Stimulated activated naive CD8-positive, alpha-beta T cell treated with anti-CD3 and anti-CD28 coated beads, Interleukin-15, Interleukin-2, amounts not matched to agents 100 ng/mL and 50 ng/mL, for 24 hours (primary cell): ENCODE measurements around the gene PLEKHM3.
A peak's percentile ranks its signal among the peaks of the same experiment; 100 is the strongest.

Source experiments
- H3K27ac Mint-ChIP-seq: one replicate; pipeline ENCODE4 v1.8.0; 2021; ENCODE audit warnings: mild to moderate bottlenecking, mixed read lengths
- H3K27me3 Mint-ChIP-seq: one replicate; pipeline ENCODE4 v1.8.0; 2021; ENCODE audit warnings: mixed read lengths
- H3K36me3 Mint-ChIP-seq: one replicate; pipeline ENCODE4 v1.8.0; 2021; ENCODE audit warnings: low read depth, mixed read lengths
- H3K4me1 Mint-ChIP-seq: one replicate; pipeline ENCODE4 v1.8.0; 2021; ENCODE audit warnings: low read depth, mixed read lengths
- H3K4me3 Mint-ChIP-seq: one replicate; pipeline ENCODE4 v1.8.0; 2021; ENCODE audit warnings: mild to moderate bottlenecking, mixed read lengths
- H3K9me3 Mint-ChIP-seq: one replicate; pipeline ENCODE4 v1.8.0; 2021; ENCODE audit warnings: mixed read lengths

The PLEKHM3 gene

GRCh38 chr2:207868855-207869596, 156.3 kb downstream of the PLEKHM3 start:
- peaks cover 3% of the 10 kb centered on the region for H3K4me1 Mint-ChIP-seq
- no peaks in the 10 kb centered on the region for H3K9me3 Mint-ChIP-seq
- no peaks in the 10 kb centered on the region for H3K27me3 Mint-ChIP-seq
- no peak overlapping the region for H3K4me3 Mint-ChIP-seq
- H3K27ac Mint-ChIP-seq: no peak overlapping the region
- no peaks in the 10 kb centered on the region for H3K36me3 Mint-ChIP-seq

- no peaks in the 10 kb centered on the region for H3K9me3 Mint-ChIP-seq
- peaks cover 3% of the 10 kb centered on the region for H3K4me1 Mint-ChIP-seq
- no peak overlapping the region for H3K27ac Mint-ChIP-seq
- H3K36me3 Mint-ChIP-seq: no peaks in the 10 kb centered on the region
- H3K4me3 Mint-ChIP-seq: no peak overlapping the region
- H3K27me3 Mint-ChIP-seq: no peaks in the 10 kb centered on the region
Observed at GRCh38 chr2:207867905-207868304, 157.4 kb downstream of the PLEKHM3 start.

GRCh38 chr2:207867056-207867455, 158.3 kb downstream of the PLEKHM3 start:
- Mint-ChIP-seq H3K36me3 (no peaks in the 10 kb centered on the region), H3K4me1 (peaks cover 3% of the 10 kb centered on the region), H3K27me3 (no peaks in the 10 kb centered on the region), H3K9me3 (no peaks in the 10 kb centered on the region), H3K27ac (no peak overlapping the region), H3K4me3 (no peak overlapping the region)

DNA sequence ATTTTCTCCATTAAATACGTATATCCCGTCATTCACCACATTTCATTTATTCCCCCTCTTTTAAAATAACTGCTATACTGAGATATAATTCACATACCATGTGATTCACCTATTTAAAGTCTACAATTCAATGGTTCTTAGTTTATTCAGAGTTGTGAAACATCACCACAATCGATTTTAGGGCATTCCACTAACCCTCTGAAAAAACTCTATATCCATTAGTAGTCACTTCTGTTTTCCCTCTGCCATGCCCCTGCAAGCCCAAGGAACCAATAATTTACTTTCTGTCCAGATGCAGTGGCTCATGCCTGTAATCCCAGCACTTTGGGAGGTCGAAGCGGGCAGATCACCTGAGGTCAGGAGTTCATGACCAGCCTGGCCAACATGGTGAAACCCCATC, 160.1 kb downstream of the PLEKHM3 start:
- H3K4me3 Mint-ChIP-seq: no peak overlapping the region
- no peaks in the 10 kb centered on the region for H3K9me3 Mint-ChIP-seq
- H3K4me1 Mint-ChIP-seq: peaks cover 3% of the 10 kb centered on the region
- no peaks in the 10 kb centered on the region for H3K27me3 Mint-ChIP-seq
- no peak overlapping the region for H3K27ac Mint-ChIP-seq
- H3K36me3 Mint-ChIP-seq: peaks cover 6% of the 10 kb centered on the region

DNA sequence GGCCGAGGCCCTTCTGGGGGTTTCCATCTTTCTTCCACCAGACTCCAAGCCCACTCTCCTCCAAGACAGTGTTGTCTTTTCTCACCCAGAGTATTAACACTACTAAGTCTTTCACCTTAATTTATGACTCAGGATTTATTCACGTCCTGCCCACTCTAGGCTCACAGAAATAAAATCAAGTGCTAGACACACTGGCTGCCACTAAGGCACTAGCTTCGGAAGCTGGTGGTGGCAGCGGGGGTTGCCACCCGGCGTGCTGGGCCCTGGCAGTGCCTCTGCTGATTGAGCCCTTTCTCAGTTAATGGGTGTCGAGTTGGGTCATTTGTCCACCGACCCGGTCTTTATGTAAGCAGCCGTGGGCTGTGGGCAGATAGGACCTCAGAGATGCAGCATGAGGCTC, 162.0 kb downstream of the PLEKHM3 start:
- H3K36me3 Mint-ChIP-seq: peaks cover 11% of the 10 kb centered on the region
- no peak overlapping the region for H3K4me3 Mint-ChIP-seq

GRCh38 chr2:207861789-207862188, 163.5 kb downstream of the PLEKHM3 start:
- H3K4me3 Mint-ChIP-seq: no peak overlapping the region
- H3K9me3 Mint-ChIP-seq: no peaks in the 10 kb centered on the region
- H3K4me1 Mint-ChIP-seq: no peaks in the 10 kb centered on the region
- peaks cover 14% of the 10 kb centered on the region for H3K36me3 Mint-ChIP-seq
- H3K27ac Mint-ChIP-seq: no peak overlapping the region
- H3K27me3 Mint-ChIP-seq: no peaks in the 10 kb centered on the region

More for the DNA sequence above, 162.0 kb downstream of the PLEKHM3 start:
- Mint-ChIP-seq H3K4me1 (no peaks in the 10 kb centered on the region), H3K9me3 (no peaks in the 10 kb centered on the region), H3K27me3 (no peaks in the 10 kb centered on the region), H3K27ac (no peak overlapping the region)

GRCh38 chr2:207860685-207861084, 164.6 kb downstream of the PLEKHM3 start:
- H3K4me3 Mint-ChIP-seq: no peak overlapping the region
- peaks cover 14% of the 10 kb centered on the region for H3K36me3 Mint-ChIP-seq
- H3K27ac Mint-ChIP-seq: peak overlapping the region; percentile 23
- H3K27me3 Mint-ChIP-seq: no peaks in the 10 kb centered on the region
- H3K9me3 Mint-ChIP-seq: no peaks in the 10 kb centered on the region
- H3K4me1 Mint-ChIP-seq: no peaks in the 10 kb centered on the region

DNA sequence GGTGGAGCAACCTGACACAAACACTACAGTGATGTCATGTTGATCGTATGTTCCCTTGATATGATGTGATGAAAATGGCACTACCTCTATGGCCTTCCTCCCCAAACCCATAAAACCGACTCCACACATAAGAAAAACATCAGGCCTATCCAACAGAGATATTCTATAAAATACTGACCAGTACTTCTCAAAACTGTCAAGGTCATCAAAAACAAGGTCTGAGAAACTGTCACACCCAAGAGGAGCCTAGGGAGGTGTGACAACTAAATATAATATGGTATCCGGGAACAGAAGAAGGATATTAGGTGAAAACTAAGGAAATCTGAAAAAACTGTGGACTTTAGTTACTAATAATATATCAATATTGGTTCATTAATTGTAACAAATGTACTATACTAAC, 169.7 kb downstream of the PLEKHM3 start:
- no peaks in the 10 kb centered on the region for H3K9me3 Mint-ChIP-seq
- H3K27me3 Mint-ChIP-seq: no peaks in the 10 kb centered on the region
- H3K27ac Mint-ChIP-seq: no peak overlapping the region
- no peak overlapping the region for H3K4me3 Mint-ChIP-seq
- no peaks in the 10 kb centered on the region for H3K4me1 Mint-ChIP-seq
- peaks cover 16% of the 10 kb centered on the region for H3K36me3 Mint-ChIP-seq

GRCh38 chr2:207854484-207855440, 170.6 kb downstream of the PLEKHM3 start:
- H3K27me3 Mint-ChIP-seq: no peaks in the 10 kb centered on the region
- no peak overlapping the region for H3K4me3 Mint-ChIP-seq
- no peaks in the 10 kb centered on the region for H3K9me3 Mint-ChIP-seq
- H3K27ac Mint-ChIP-seq: no peak overlapping the region
- H3K4me1 Mint-ChIP-seq: no peaks in the 10 kb centered on the region
- H3K36me3 Mint-ChIP-seq: peaks cover 12% of the 10 kb centered on the region

- H3K27ac Mint-ChIP-seq: no peak overlapping the region
- no peaks in the 10 kb centered on the region for H3K27me3 Mint-ChIP-seq
- H3K4me1 Mint-ChIP-seq: peaks cover 4% of the 10 kb centered on the region
- H3K9me3 Mint-ChIP-seq: no peaks in the 10 kb centered on the region
- H3K4me3 Mint-ChIP-seq: no peak overlapping the region
- peaks cover 13% of the 10 kb centered on the region for H3K36me3 Mint-ChIP-seq
Observed at GRCh38 chr2:207852791-207853190, 172.5 kb downstream of the PLEKHM3 start.

DNA sequence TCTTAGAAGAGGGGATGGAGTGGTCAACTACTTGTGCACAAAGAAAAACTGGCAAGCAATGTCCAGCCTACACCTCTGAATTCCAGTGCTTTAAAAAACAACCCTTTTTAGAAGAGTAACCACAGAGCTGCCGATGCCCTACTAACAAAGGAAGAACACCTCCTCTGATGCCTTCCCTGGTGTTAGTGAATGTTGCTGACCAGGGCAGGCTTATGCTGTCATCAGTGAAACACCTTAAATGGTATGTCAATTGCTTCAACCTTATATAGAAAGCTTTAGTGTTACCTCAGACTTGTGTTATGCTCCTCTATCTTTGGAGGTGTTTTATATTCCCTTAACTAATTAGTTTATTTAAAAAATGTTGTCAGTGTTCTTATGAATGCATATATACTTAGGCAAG, 175.9 kb downstream of the PLEKHM3 start:
- no peaks in the 10 kb centered on the region for H3K27me3 Mint-ChIP-seq
- peaks cover 7% of the 10 kb centered on the region for H3K4me1 Mint-ChIP-seq
- H3K9me3 Mint-ChIP-seq: no peaks in the 10 kb centered on the region
- H3K36me3 Mint-ChIP-seq: peaks cover 10% of the 10 kb centered on the region
- H3K4me3 Mint-ChIP-seq: no peak overlapping the region
- no peak overlapping the region for H3K27ac Mint-ChIP-seq

DNA sequence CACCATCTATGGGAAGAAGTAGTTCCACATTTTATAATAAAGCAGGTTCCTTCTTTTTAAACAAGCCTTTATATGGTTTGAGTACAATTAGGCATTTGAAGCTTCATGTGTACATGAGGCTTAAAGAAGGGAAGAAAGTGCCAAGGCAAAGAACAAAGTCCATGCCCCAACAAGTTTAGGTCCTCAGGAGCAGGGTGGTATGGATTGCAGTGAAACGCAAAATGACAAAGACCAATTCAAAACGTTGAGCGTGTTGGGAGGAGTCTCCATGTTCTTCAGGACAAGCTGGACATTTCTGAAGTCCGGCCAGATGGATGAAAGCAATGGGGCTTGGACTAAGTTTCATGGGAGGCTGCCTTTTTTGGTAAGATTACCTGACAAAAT, 176.8 kb downstream of the PLEKHM3 start:
- H3K4me1 Mint-ChIP-seq: peaks cover 7% of the 10 kb centered on the region
- H3K4me3 Mint-ChIP-seq: no peak overlapping the region
- no peaks in the 10 kb centered on the region for H3K27me3 Mint-ChIP-seq
- no peak overlapping the region for H3K27ac Mint-ChIP-seq
- H3K36me3 Mint-ChIP-seq: peaks cover 10% of the 10 kb centered on the region
- H3K9me3 Mint-ChIP-seq: no peaks in the 10 kb centered on the region

DNA sequence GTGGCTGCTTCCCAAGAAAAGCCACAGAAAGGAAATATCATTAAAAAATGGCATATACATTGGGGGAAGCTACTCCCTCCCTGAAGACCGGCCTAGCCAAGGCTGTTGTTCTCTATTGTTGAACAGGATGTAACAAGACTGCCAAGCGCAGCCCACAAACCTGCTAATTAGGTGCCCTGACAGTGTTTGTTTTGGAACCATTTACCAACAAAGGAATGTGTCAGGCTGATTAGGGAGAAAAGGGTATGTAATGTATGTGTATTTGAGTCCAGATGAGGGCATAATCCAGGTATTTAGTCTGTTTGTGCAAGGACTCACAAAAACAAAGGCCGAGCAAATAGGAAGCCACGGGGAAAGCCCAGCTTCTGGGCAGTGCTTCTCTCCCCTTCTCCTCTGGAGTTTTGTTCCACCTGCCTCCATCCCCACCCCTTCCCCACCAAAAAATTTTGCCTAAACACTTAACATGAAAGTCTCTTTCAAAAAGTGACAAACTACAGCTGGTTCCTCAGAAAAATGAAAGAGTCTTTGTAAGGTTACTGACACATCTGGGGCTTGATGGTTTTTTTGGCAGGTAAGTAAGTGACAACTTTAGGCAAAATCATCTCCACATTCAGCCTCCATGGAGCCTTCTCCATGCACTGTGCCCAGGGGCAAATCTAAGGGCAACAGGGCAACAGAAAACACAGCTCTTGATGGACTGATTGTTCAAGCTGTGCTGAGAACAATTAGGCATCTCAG, 177.4 kb downstream of the PLEKHM3 start:
- Mint-ChIP-seq H3K27ac (no peak overlapping the region), H3K27me3 (no peaks in the 10 kb centered on the region), H3K4me1 (peaks cover 7% of the 10 kb centered on the region), H3K36me3 (peaks cover 10% of the 10 kb centered on the region), H3K4me3 (no peak overlapping the region), H3K9me3 (no peaks in the 10 kb centered on the region)

- Mint-ChIP-seq H3K27me3 (no peaks in the 10 kb centered on the region), H3K9me3 (no peaks in the 10 kb centered on the region), H3K4me3 (no peak overlapping the region), H3K4me1 (peaks cover 7% of the 10 kb centered on the region), H3K36me3 (peaks cover 10% of the 10 kb centered on the region), H3K27ac (no peak overlapping the region)
Observed at GRCh38 chr2:207847098-207847806, 178.1 kb downstream of the PLEKHM3 start.
